ENCODE measurements around the gene FSIP1.

- TF ChIP-seq FOXP1 (CRISPR knock-in tag; IDR thresholded peaks at IDR 0.05; ENCODE audit: borderline replicate concordance): no peak
- TF ChIP-seq MAX (CRISPR knock-in tag; IDR thresholded peaks at IDR 0.05): no peak
- TF ChIP-seq CTCF (IDR thresholded peaks at IDR 0.05): no peak
- no peak for TF ChIP-seq HMGXB4 (CRISPR knock-in tag; IDR thresholded peaks at IDR 0.05)
- no peak for TF ChIP-seq ATF2 (CRISPR knock-in tag; IDR thresholded peaks at IDR 0.05; ENCODE audit: borderline replicate concordance, low read depth)
Measured at GRCh38 chr15:39793923-39794322, 11.3 kb upstream of the FSIP1 start.
